ENCODE measurements around the gene OVCH1.

OVCH1 gene

GRCh38 chr12:29497588-29497987, at the start of gene OVCH1:
Gene OVCH1 (minus strand): TSS chr12:29497686. CDS start chr12:29497686, 0 bp downstream.
- no peak for DNase-seq

GRCh38 chr12:29547151-29547632, 49.7 kb upstream of the OVCH1 start:
- no peak for DNase-seq

GRCh38 chr12:29546000-29546399, 48.5 kb upstream of the OVCH1 start:
- DNase-seq = no peak

GRCh38 chr12:29545102-29545467, 47.6 kb upstream of the OVCH1 start:
- no peak for DNase-seq

GRCh38 chr12:29544428-29545101, 47.1 kb upstream of the OVCH1 start:
- no peak for DNase-seq

- no peak for DNase-seq
Measured at GRCh38 chr12:29543036-29543435, 45.5 kb upstream of the OVCH1 start.

- no peak for DNase-seq
Measured at GRCh38 chr12:29537298-29537697, 39.8 kb upstream of the OVCH1 start.

GRCh38 chr12:29534935-29535334, 37.4 kb upstream of the OVCH1 start:
- DNase-seq = no peak

GRCh38 chr12:29533815-29534489, 36.5 kb upstream of the OVCH1 start:
- DNase-seq = no peak

GRCh38 chr12:29531471-29531870, 34.0 kb upstream of the OVCH1 start:
- DNase-seq = no peak

GRCh38 chr12:29530436-29530835, 33.0 kb upstream of the OVCH1 start:
- no peak for DNase-seq

- no peak for DNase-seq
Measured at GRCh38 chr12:29528161-29528560, 30.7 kb upstream of the OVCH1 start.

- DNase-seq = no peak
Measured at GRCh38 chr12:29521951-29522350, 24.5 kb upstream of the OVCH1 start.

GRCh38 chr12:29519585-29520182, 22.2 kb upstream of the OVCH1 start:
- DNase-seq = peak; percentile 39

- peak; percentile 1 for DNase-seq
Measured at GRCh38 chr12:29518407-29518806, 20.9 kb upstream of the OVCH1 start.

- no peak for DNase-seq
Measured at GRCh38 chr12:29517264-29517663, 19.8 kb upstream of the OVCH1 start.

- DNase-seq = peak; percentile 5
Measured at GRCh38 chr12:29516431-29516875, 19.0 kb upstream of the OVCH1 start.

- DNase-seq = no peak
Measured at GRCh38 chr12:29510591-29511185, 13.2 kb upstream of the OVCH1 start.

GRCh38 chr12:29509503-29509902, 12.0 kb upstream of the OVCH1 start:
- no peak for DNase-seq

GRCh38 chr12:29508949-29509348, 11.5 kb upstream of the OVCH1 start:
- DNase-seq = no peak

GRCh38 chr12:29505122-29505521, 7.6 kb upstream of the OVCH1 start:
- no peak for DNase-seq

GRCh38 chr12:29503283-29503682, 5.8 kb upstream of the OVCH1 start:
- DNase-seq = no peak

- no peak for DNase-seq
Measured at GRCh38 chr12:29499235-29499634, 1.7 kb upstream of the OVCH1 start.

- DNase-seq = no peak
Measured at GRCh38 chr12:29492891-29493290, 4.6 kb downstream of the OVCH1 start.
